ENCODE results near the gene MRPL22.

GRCh38 chr5:154893381-154893780 lies 47.5 kb upstream of the MRPL22 start:
- TF ChIP-seq EZH2 (IDR thresholded peaks at IDR 0.05; ENCODE audit: borderline replicate concordance, low read depth, low read length, severe bottlenecking) (no peak), CTCF (IDR thresholded peaks at IDR 0.05; ENCODE audit: extremely low read depth in 1 of 2, insufficient read depth in 1 of 2, low read depth in 1 of 2, low read length in 2 of 2) (no peak)

All from endothelial cell of umbilical vein (primary cell).